Loucy (cell line): ENCODE results near the gene APOE.

ENCODE experiments used
- EZH2phosphoT487 ChIP-seq: fragments of 200-600 bp; IDR thresholded peaks from 2 replicates; pipeline ENCODE4 v1.6.1; 2018; ENCODE audit warnings: antibody characterized with exemption, mild to moderate bottlenecking, moderate library complexity, borderline replicate concordance
- TF ChIP-seq, protein P1 (sequence below): fragments of 200-600 bp; sonication (generic); conservative IDR thresholded peaks from 2 replicates; pipeline ENCODE4 v1.5.1; 2014; ENCODE audit warnings: mild to moderate bottlenecking, antibody characterized with exemption, low read length

DNA sequence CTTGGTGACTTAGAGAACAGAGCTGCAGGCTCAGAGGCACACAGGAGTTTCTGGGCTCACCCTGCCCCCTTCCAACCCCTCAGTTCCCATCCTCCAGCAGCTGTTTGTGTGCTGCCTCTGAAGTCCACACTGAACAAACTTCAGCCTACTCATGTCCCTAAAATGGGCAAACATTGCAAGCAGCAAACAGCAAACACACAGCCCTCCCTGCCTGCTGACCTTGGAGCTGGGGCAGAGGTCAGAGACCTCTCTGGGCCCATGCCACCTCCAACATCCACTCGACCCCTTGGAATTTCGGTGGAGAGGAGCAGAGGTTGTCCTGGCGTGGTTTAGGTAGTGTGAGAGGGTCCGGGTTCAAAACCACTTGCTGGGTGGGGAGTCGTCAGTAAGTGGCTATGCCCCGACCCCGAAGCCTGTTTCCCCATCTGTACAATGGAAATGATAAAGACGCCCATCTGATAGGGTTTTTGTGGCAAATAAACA lies 18.7 kb downstream of the APOE start:
- TF ChIP-seq, protein P1, sequence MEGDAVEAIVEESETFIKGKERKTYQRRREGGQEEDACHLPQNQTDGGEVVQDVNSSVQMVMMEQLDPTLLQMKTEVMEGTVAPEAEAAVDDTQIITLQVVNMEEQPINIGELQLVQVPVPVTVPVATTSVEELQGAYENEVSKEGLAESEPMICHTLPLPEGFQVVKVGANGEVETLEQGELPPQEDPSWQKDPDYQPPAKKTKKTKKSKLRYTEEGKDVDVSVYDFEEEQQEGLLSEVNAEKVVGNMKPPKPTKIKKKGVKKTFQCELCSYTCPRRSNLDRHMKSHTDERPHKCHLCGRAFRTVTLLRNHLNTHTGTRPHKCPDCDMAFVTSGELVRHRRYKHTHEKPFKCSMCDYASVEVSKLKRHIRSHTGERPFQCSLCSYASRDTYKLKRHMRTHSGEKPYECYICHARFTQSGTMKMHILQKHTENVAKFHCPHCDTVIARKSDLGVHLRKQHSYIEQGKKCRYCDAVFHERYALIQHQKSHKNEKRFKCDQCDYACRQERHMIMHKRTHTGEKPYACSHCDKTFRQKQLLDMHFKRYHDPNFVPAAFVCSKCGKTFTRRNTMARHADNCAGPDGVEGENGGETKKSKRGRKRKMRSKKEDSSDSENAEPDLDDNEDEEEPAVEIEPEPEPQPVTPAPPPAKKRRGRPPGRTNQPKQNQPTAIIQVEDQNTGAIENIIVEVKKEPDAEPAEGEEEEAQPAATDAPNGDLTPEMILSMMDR = no peak
- no peak for TF ChIP-seq EZH2phosphoT487
